HepG2 (cell line): ENCODE results near the gene NCOA5. TPM values are rescaled to one million over a fixed set of nuclear protein-coding genes. Genes with fewer than 3 reads are reported as not detected.

Source experiments
- CBX5 ChIP-seq: sonication (generic); formaldehyde crosslinking; IDR thresholded peaks from 2 replicates; pipeline ENCODE4 v1.4.0; 2020; ENCODE audit warnings: missing genetic modification reagents, borderline replicate concordance
- EED ChIP-seq: sonication (generic); formaldehyde crosslinking; IDR thresholded peaks from 2 replicates; pipeline ENCODE4 v1.5.0; 2020; ENCODE audit warnings: mild to moderate bottlenecking, missing genetic modification reagents
- FOSL2 ChIP-seq: sonication (generic); formaldehyde crosslinking; IDR thresholded peaks from 2 replicates; pipeline ENCODE4 v1.4.0; 2020; ENCODE audit warnings: missing genetic modification reagents
- HNF4A ChIP-seq: sonication (generic); formaldehyde crosslinking; IDR thresholded peaks from 2 replicates; pipeline ENCODE4 v1.4.0; 2020; ENCODE audit warnings: missing genetic modification reagents
- HOXD1 ChIP-seq: sonication (generic); formaldehyde crosslinking; IDR thresholded peaks from 2 replicates; pipeline ENCODE4 v1.5.0; 2020; ENCODE audit warnings: missing genetic modification reagents
- NFAT5 ChIP-seq: sonication (generic); formaldehyde crosslinking; IDR thresholded peaks from 2 replicates; pipeline ENCODE4 v1.4.0; 2020; ENCODE audit warnings: missing genetic modification reagents
- POLR2AphosphoS5 ChIP-seq: IDR thresholded peaks from 2 replicates; pipeline ENCODE4 v1.6.1; 2012; ENCODE audit warnings: low read depth, low read length
- PRPF4 ChIP-seq: fragments of 200-400 bp; formaldehyde crosslinking; IDR thresholded peaks from 2 replicates; pipeline ENCODE4 v1.6.1; 2016; ENCODE audit warnings: low read length, low read depth; ENCODE audit not compliant: poor library complexity, severe bottlenecking
- TMF1 ChIP-seq: sonication (generic); formaldehyde crosslinking; IDR thresholded peaks from 2 replicates; pipeline ENCODE4 v1.8.1; 2022; ENCODE audit warnings: low read depth, missing genetic modification reagents
- U2AF2 ChIP-seq: fragments of 200-400 bp; formaldehyde crosslinking; IDR thresholded peaks from 2 replicates; pipeline ENCODE4 v1.6.1; 2017; ENCODE audit warnings: low read depth, mild to moderate bottlenecking, low read length
- ZKSCAN1 ChIP-seq: fragments of 150-350 bp; IDR thresholded peaks from 2 replicates; pipeline ENCODE4 v1.6.1; 2014; ENCODE audit warnings: low read length
- ZNF496 ChIP-seq: sonication (generic); formaldehyde crosslinking; IDR thresholded peaks from 2 replicates; pipeline ENCODE4 v1.8.1; 2023; ENCODE audit warnings: mild to moderate bottlenecking, moderate library complexity, missing genetic modification reagents; ENCODE audit not compliant: insufficient replicate concordance
- ZNF530 ChIP-seq: sonication (generic); formaldehyde crosslinking; IDR thresholded peaks from 2 replicates; pipeline ENCODE4 v1.5.0; 2020; ENCODE audit warnings: low read depth, mild to moderate bottlenecking, missing genetic modification reagents
- polyA plus RNA-seq, 8 experiments: library from polyadenylated mRNA; depleted of rRNA in 3 of 8; stranded (reverse) in 7 of 8; unstranded in 1 of 8; fragments of >200 nt; fragmentation: Illumina TruSeq in 4 of 8; extraction: Trizol in 4 of 8; gene quantifications; 2 replicates each; pipeline versions ENCODE4 v1.2.1 to v1.2.3, GENCODE V29; 2011 to 2016; ENCODE audit warnings: low read depth in 4 of 8, missing spikeins in 1 of 8, mixed read lengths in 1 of 8; ENCODE audit not compliant: insufficient read depth in 1 of 8
- total RNA-seq, 5 experiments: library from RNA; depleted of rRNA; stranded (reverse); fragments of >200 nt; fragmentation: Illumina TruSeq; extraction: Trizol; gene quantifications; 2 replicates each; pipeline ENCODE4 v1.2.3, GENCODE V29; 2016; ENCODE audit warnings: low read depth in 1 of 5
- TF ChIP-seq, protein P1 (sequence below): sonication (generic); formaldehyde crosslinking; IDR thresholded peaks from 2 replicates; pipeline ENCODE4; 2020; ENCODE audit warnings: missing genetic modification reagents, mild to moderate bottlenecking, borderline replicate concordance
- TF ChIP-seq, protein P2 (sequence below): sonication (generic); formaldehyde crosslinking; IDR thresholded peaks from 2 replicates; pipeline ENCODE4 v1.4.0; 2020; ENCODE audit warnings: missing genetic modification reagents
- TF ChIP-seq, protein P3 (sequence below): sonication (generic); formaldehyde crosslinking; IDR thresholded peaks from 2 replicates; pipeline ENCODE4 v1.5.0; 2020; ENCODE audit warnings: missing genetic modification reagents
- TF ChIP-seq, protein P4 (sequence below): sonication (generic); formaldehyde crosslinking; IDR thresholded peaks from 2 replicates; pipeline ENCODE4 v1.5.0; 2020; ENCODE audit warnings: mild to moderate bottlenecking, missing genetic modification reagents

The NCOA5 gene
- total and polyA plus RNA-seq, 2 of the 13 experiments (the other 11 are each of a cell fraction or from before 2014, with no cell fraction given) = 16.5 to 28.4 TPM

- TF ChIP-seq, protein P1, sequence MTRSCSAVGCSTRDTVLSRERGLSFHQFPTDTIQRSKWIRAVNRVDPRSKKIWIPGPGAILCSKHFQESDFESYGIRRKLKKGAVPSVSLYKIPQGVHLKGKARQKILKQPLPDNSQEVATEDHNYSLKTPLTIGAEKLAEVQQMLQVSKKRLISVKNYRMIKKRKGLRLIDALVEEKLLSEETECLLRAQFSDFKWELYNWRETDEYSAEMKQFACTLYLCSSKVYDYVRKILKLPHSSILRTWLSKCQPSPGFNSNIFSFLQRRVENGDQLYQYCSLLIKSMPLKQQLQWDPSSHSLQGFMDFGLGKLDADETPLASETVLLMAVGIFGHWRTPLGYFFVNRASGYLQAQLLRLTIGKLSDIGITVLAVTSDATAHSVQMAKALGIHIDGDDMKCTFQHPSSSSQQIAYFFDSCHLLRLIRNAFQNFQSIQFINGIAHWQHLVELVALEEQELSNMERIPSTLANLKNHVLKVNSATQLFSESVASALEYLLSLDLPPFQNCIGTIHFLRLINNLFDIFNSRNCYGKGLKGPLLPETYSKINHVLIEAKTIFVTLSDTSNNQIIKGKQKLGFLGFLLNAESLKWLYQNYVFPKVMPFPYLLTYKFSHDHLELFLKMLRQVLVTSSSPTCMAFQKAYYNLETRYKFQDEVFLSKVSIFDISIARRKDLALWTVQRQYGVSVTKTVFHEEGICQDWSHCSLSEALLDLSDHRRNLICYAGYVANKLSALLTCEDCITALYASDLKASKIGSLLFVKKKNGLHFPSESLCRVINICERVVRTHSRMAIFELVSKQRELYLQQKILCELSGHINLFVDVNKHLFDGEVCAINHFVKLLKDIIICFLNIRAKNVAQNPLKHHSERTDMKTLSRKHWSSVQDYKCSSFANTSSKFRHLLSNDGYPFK (CRISPR knock-in tag) = peak; percentile 41; the same call in 1 of the 2 replicates
- TF ChIP-seq, protein P2, sequence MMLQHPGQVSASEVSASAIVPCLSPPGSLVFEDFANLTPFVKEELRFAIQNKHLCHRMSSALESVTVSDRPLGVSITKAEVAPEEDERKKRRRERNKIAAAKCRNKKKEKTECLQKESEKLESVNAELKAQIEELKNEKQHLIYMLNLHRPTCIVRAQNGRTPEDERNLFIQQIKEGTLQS (CRISPR knock-in tag) = no peak; the same call in 1 of the 2 replicates
- TF ChIP-seq HOXD1 (CRISPR knock-in tag) (no peak), CBX5 (CRISPR knock-in tag) (peak; percentile 49; the same call in 1 of the 2 replicates), ZKSCAN1 (peak; percentile 94), POLR2AphosphoS5 (no peak), PRPF4 (no peak), FOSL2 (CRISPR knock-in tag) (0 out of 2 replicates have a peak, but pooled peaks have one; percentile 28), ZNF496 (CRISPR knock-in tag) (no peak), NFAT5 (CRISPR knock-in tag) (no peak), ZNF530 (CRISPR knock-in tag) (0 out of 2 replicates have a peak, but pooled peaks have one; percentile 71), TMF1 (CRISPR knock-in tag) (no peak), U2AF2 (no peak), HNF4A (CRISPR knock-in tag) (no peak), EED (CRISPR knock-in tag) (no peak)
- TF ChIP-seq, protein P3, sequence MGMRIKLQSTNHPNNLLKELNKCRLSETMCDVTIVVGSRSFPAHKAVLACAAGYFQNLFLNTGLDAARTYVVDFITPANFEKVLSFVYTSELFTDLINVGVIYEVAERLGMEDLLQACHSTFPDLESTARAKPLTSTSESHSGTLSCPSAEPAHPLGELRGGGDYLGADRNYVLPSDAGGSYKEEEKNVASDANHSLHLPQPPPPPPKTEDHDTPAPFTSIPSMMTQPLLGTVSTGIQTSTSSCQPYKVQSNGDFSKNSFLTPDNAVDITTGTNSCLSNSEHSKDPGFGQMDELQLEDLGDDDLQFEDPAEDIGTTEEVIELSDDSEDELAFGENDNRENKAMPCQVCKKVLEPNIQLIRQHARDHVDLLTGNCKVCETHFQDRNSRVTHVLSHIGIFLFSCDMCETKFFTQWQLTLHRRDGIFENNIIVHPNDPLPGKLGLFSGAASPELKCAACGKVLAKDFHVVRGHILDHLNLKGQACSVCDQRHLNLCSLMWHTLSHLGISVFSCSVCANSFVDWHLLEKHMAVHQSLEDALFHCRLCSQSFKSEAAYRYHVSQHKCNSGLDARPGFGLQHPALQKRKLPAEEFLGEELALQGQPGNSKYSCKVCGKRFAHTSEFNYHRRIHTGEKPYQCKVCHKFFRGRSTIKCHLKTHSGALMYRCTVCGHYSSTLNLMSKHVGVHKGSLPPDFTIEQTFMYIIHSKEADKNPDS (CRISPR knock-in tag) = no peak
- TF ChIP-seq, protein P4, sequence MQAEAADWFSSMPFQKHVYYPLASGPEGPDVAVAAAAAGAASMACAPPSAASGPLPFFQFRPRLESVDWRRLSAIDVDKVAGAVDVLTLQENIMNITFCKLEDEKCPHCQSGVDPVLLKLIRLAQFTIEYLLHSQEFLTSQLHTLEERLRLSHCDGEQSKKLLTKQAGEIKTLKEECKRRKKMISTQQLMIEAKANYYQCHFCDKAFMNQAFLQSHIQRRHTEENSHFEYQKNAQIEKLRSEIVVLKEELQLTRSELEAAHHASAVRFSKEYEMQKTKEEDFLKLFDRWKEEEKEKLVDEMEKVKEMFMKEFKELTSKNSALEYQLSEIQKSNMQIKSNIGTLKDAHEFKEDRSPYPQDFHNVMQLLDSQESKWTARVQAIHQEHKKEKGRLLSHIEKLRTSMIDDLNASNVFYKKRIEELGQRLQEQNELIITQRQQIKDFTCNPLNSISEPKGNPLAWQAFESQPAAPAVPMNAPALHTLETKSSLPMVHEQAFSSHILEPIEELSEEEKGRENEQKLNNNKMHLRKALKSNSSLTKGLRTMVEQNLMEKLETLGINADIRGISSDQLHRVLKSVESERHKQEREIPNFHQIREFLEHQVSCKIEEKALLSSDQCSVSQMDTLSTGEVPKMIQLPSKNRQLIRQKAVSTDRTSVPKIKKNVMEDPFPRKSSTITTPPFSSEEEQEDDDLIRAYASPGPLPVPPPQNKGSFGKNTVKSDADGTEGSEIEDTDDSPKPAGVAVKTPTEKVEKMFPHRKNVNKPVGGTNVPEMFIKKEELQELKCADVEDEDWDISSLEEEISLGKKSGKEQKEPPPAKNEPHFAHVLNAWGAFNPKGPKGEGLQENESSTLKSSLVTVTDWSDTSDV (CRISPR knock-in tag) = no peak
Measured at GRCh38 chr20:46132705-46133120, 43.0 kb upstream of the NCOA5 start (continued).
